ENCODE data around the gene CD151.

The CD151 gene

GRCh38 chr11:829176-829846 is 3.4 kb upstream of the CD151 start:
- TF ChIP-seq CTCF (IDR thresholded peaks at IDR 0.05; ENCODE audit: low read depth, low read length) = no peak
- no peak for DNase-seq (ENCODE audit: extremely low read depth, low read depth)

GRCh38 chr11:829847-830294 is 2.9 kb upstream of the CD151 start:
- no peak for TF ChIP-seq CTCF (IDR thresholded peaks at IDR 0.05; ENCODE audit: low read depth, low read length)
- no peak for DNase-seq (ENCODE audit: extremely low read depth, low read depth)

- DNase-seq (ENCODE audit: extremely low read depth, low read depth) = no peak
- no peak for TF ChIP-seq CTCF (IDR thresholded peaks at IDR 0.05; ENCODE audit: low read depth, low read length)
These were observed 2.2 kb upstream of the CD151 start for GRCh38 chr11:830295-831117.

GRCh38 chr11:831118-831864 is 1.5 kb upstream of the CD151 start:
- no peak for TF ChIP-seq CTCF (IDR thresholded peaks at IDR 0.05; ENCODE audit: low read depth, low read length)
- no peak for DNase-seq (ENCODE audit: extremely low read depth, low read depth)

- TF ChIP-seq CTCF (IDR thresholded peaks at IDR 0.05; ENCODE audit: low read depth, low read length) = no peak
- DNase-seq (ENCODE audit: extremely low read depth, low read depth) = no peak
These were observed 707 bp upstream of the CD151 start for GRCh38 chr11:831961-832528.

GRCh38 chr11:833114-833791 is 501 bp downstream of the CD151 start:
- DNase-seq (ENCODE audit: extremely low read depth, low read depth) = no peak
- TF ChIP-seq CTCF (IDR thresholded peaks at IDR 0.05; ENCODE audit: low read depth, low read length) = no peak
